ENCODE measurements around the gene AKR1C8. TPM values are rescaled to one million over a fixed set of nuclear protein-coding genes. Genes with fewer than 3 reads are reported as not detected.
"Not testable (repeated sequence)": the region's sequence is repeated elsewhere in the genome, so short reads cannot be mapped to it uniquely, and the experiment has no call there.

AKR1C8 gene
- total RNA-seq (under 1 TPM in 4 of 9 donors, not detected in 5; 0.19 to 0.72 (median 0.49) TPM), polyA plus RNA-seq (under 1 TPM in 1 of 2 donors, not detected in 1; 0.46 TPM)
- long read RNA-seq, donor 1, result 0 reads
- long read RNA-seq, donor 2, partial matches to known transcripts, result 0 of 1 reads
- long read RNA-seq, donor 2, other reads (novel, unspliced or antisense), result 0 of 1 reads
- long read RNA-seq, donor 3, result 0 reads

DNA sequence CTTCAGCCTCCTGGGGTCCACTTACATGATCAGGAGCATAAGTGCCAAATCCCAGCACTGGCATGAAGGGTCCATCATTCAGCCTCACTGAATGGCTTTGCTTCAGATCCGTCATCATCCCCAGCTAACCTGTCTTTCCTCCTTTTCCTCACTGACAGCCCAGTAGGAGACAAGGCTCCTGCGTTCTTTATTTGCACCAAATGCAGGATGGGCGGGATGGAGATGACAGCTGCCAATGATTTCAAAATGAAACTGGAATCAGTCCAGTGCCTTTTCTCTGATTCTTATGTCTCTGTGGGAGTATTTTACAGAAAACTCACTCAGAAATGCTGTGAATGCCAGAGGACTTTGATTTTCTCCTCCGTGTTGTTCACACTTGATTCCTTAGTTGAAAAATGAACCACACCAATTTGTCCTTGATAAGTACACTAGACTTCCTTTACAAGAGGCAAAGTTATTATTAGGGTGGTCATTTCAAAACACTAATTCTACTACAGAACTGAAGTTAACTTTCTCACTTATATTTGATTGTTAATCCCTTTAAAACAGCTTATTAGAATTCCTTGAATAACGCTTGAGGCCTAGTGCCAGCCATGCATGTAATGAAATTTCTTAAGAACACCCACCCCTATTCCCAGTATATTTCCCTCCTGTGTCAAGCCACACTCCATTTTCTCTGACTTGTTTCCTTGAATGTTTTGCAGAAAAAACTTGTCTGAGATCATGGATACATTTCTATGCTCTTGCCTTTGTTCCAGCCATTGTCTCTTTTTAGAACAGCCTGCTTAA is at the start of gene AKR1C8:
TSS of gene AKR1C8 (minus strand) at position 164 of the 789 bp plus-strand sequence. CDS start at position 118, 46 bp downstream.
- no peak for DNase-seq
- H3K27ac ChIP-seq, result peak within 1 kb of the TSS in 4 of 12 donors; percentile 11 to 42 (median 32)
- no peaks in the 10 kb centered on the region for H3K36me3 ChIP-seq
- no peaks in the 10 kb centered on the region for H3K9me3 ChIP-seq
- H3K4me1 ChIP-seq, result peaks cover 0 to 3% (median 0%) of the 10 kb centered on the region in 12 donors
- H3K27me3 ChIP-seq, result no peaks in the 10 kb centered on the region
- intact Hi-C loops (cut with DNase I), result no loop called here
- TF ChIP-seq, protein P1, sequence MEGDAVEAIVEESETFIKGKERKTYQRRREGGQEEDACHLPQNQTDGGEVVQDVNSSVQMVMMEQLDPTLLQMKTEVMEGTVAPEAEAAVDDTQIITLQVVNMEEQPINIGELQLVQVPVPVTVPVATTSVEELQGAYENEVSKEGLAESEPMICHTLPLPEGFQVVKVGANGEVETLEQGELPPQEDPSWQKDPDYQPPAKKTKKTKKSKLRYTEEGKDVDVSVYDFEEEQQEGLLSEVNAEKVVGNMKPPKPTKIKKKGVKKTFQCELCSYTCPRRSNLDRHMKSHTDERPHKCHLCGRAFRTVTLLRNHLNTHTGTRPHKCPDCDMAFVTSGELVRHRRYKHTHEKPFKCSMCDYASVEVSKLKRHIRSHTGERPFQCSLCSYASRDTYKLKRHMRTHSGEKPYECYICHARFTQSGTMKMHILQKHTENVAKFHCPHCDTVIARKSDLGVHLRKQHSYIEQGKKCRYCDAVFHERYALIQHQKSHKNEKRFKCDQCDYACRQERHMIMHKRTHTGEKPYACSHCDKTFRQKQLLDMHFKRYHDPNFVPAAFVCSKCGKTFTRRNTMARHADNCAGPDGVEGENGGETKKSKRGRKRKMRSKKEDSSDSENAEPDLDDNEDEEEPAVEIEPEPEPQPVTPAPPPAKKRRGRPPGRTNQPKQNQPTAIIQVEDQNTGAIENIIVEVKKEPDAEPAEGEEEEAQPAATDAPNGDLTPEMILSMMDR (IDR thresholded peaks at IDR 0.05), result no peak
- no peak for TF ChIP-seq POLR2A (IDR thresholded peaks at IDR 0.05)
- WGBS, 4 donors, result 44 to 57% (median 49%) methylated on average over 5 of the region's 5 CpGs
- H3K4me3 ChIP-seq, result peak within 1 kb of the TSS in 1 of 12 donors; percentile 20
- ATAC-seq, result no peak

DNA sequence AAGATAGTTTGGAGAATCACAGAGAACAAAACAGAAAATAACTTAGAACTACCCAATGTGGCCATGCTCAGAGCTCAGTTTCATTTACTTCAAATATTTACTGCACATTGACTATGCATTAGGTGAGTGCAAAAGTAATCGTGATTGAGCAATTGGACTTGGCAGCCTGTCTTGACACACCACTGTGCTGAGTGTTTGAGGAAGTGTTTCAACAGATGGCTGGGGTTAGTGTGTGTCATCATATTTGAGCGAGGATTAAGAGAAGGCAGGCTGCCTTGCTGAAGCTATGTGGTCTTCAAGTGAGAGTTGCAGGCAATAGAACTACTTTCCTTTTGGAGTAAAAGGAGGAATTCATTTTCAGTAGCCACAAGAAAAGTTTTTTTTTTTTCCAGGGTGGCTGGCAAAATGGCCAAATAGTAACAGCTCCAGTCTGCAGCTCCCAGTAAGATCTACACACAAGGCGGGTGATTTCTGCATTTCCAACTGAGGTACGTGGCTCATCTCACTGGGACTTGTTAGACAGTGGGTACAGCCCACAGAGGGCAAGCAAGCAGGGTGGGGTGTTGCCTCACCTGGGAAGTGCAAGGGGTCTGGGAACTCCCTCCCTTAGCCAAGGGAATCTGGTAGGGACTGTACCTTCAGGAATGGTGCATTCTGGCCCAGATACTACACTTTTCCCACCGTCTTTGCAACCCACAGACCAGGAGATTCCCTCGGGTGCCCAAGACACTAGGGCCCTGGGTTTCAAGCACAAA is 49.3 kb upstream of the AKR1C8 start:
- Histone ChIP-seq H3K4me1 (peaks cover 0 to 4% (median 0%) of the 10 kb centered on the region in 12 donors), H3K36me3 (no peaks in the 10 kb centered on the region), H3K9me3 (peaks cover 0 to 19% (median 4%) of the 10 kb centered on the region in 12 donors), H3K27ac (no peak overlapping the region), H3K4me3 (no peak overlapping the region), H3K27me3 (no peaks in the 10 kb centered on the region)
- WGBS, 4 donors, result 68 to 80% (median 74%) methylated on average over 6 of the region's 6 CpGs
- DNase-seq (no peak), ATAC-seq (peak; percentile 26 to 83 (median 51))
- intact Hi-C loops (cut with DNase I), result no loop called here
- TF ChIP-seq, protein P1 (IDR thresholded peaks at IDR 0.05), result no peak
- no peak for TF ChIP-seq POLR2A (IDR thresholded peaks at IDR 0.05)

DNA sequence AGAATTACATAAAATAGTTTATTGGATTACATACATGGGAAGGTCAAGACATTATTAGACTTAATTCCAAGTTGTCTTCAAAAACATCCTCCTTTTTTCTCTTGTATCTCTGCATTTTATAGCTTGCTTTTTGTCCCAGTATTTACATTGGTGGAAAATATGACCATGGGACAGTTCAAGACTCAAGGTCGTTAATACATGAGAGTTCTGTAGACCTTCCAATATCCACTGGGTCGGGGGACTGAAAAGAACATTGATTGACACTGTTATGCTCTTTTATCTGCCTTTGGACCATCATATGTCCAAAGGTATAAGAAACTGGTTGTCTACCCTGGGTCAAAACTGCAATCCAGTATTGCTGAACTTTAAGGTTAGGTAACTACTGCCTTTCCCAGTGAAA is 48.4 kb upstream of the AKR1C8 start:
- intact Hi-C loops (cut with DNase I), result no loop called here
- no peak for DNase-seq
- TF ChIP-seq, protein P1 (IDR thresholded peaks at IDR 0.05), result no peak
- no peak for TF ChIP-seq POLR2A (IDR thresholded peaks at IDR 0.05)
- Histone ChIP-seq H3K4me1 (peaks cover 0 to 4% (median 0%) of the 10 kb centered on the region in 12 donors), H3K27me3 (no peaks in the 10 kb centered on the region), H3K4me3 (no peak overlapping the region), H3K9me3 (peaks cover 0 to 18% (median 4%) of the 10 kb centered on the region in 12 donors), H3K36me3 (no peaks in the 10 kb centered on the region), H3K27ac (no peak overlapping the region)
- 60 to 72% (median 67%) methylated on average over 2 of the region's 2 CpGs for WGBS, 4 donors
- ATAC-seq, result no peak

DNA sequence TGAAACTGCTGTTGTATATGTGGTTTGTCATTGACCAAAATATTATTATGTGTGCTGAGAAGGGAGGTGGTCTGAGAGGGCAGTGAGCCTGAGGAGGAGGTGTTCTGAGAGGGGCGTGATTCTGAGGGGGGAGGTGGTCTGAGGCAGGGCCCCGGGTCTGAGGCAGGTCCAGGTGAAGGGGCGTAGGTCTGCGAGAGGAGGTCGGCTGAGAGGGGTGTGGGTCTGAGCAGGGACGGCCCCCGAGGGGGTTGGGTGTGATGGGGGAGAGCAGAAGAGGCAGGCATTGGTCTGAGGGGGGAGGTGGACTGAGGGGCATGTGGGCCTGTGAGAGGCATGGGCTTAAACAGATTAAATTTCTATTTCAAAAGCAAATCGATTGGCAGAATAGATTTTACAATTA is 44.1 kb upstream of the AKR1C8 start:
- H3K27ac ChIP-seq, result no peak overlapping the region
- intact Hi-C loops (cut with DNase I), result no loop called here
- H3K4me1 ChIP-seq, result peaks cover 0 to 4% (median 0%) of the 10 kb centered on the region in 12 donors
- H3K4me3 ChIP-seq, result no peak overlapping the region
- no peak for DNase-seq
- H3K36me3 ChIP-seq, result no peaks in the 10 kb centered on the region
- TF ChIP-seq, protein P1 (IDR thresholded peaks at IDR 0.05), result no peak
- no peak for TF ChIP-seq POLR2A (IDR thresholded peaks at IDR 0.05)
- H3K27me3 ChIP-seq, result no peaks in the 10 kb centered on the region
- peaks cover 0 to 4% (median 0%) of the 10 kb centered on the region in 12 donors for H3K9me3 ChIP-seq
- WGBS, 4 donors, result 81 to 86% (median 82%) methylated on average over 8 of the region's 8 CpGs
- ATAC-seq, result no peak

DNA sequence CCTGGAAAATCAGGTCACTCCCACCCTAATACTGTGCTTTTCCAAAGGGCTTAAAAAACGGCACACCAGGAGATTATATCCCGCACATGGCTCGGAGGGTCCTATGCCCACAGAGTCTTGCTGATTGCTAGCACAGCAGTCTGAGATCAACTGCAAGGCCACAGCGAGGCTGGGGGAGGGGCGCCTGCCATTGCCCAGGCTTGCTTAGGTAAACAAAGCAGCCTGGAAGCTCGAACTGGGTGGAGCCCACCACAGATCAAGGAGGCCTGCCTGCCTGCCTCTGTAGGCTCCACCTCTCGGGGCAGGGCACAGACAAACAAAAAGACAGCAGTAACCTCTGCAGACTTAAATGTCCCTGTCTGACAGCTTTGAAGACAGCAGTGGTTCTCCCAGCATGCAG is 38.0 kb upstream of the AKR1C8 start:
- H3K9me3 ChIP-seq; intact Hi-C loops (cut with DNase I); H3K36me3 ChIP-seq; H3K27me3 ChIP-seq; DNase-seq; H3K4me1 ChIP-seq; H3K27ac ChIP-seq; ATAC-seq; H3K4me3 ChIP-seq: not testable (repeated sequence)
- WGBS, 4 donors, result 86 to 94% (median 89%) methylated on average over 5 to 7 of the region's 7 CpGs

Measured in heart left ventricle (tissue), 16 donors.